Right renal pelvis (tissue), 4 donors: ENCODE results near the gene RAB40C. TPM values are rescaled to one million over a fixed set of nuclear protein-coding genes. Genes with fewer than 3 reads are reported as not detected.

ENCODE experiments used
- DNase-seq, 4 donors: peaks; one replicate each; pipeline ENCODE4 v3.0.0-alpha.2; 2013; ENCODE audit warnings: low read depth in 4 of 4, low spot score in 3 of 4, missing footprints in 1 of 4
- polyA plus RNA-seq, 4 donors: library from polyadenylated mRNA; unstranded; fragments of 120-200 nt; gene quantifications; one replicate each; pipeline ENCODE4 v1.2.1, GENCODE V29; 2013; ENCODE audit not compliant: insufficient read length in 4 of 4

Gene RAB40C, protein sequence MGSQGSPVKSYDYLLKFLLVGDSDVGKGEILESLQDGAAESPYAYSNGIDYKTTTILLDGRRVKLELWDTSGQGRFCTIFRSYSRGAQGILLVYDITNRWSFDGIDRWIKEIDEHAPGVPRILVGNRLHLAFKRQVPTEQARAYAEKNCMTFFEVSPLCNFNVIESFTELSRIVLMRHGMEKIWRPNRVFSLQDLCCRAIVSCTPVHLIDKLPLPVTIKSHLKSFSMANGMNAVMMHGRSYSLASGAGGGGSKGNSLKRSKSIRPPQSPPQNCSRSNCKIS
- 10 to 100 TPM; 17.1 to 28.6 (median 19.9) TPM for polyA plus RNA-seq

DNA sequence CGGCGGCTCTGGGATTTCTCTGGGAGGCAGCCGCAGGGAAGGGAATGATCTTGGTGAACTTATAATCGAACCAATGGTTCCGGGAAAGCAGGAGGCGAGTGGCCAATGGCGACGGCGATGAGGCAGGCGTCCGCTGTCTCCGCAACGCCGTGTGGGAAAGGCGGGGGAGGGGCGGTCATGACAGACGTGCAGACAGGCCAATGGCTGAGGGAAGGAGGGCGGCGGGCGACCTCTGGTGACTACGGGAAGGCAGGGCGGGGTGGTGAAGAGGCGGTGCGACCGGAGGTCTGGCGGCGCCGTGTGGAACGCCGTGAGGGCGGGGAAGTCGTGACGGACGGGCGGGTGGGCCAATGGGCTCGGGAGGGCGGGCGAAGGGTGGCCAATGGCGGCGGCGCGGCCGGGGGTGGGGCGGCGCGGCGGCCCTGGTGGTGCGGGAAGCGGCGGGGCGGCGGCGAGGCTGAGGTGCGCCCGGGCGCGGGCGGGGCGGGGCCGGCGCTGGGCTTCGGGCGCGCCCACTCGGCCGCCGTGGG, at the start of gene RAB40C:
RAB40C (plus strand) TSS at position 409 of the 530 bp plus-strand sequence. CDS start 226 bp downstream, outside the sequence.
- peak; percentile 92 to 100 (median 94) for DNase-seq

DNA sequence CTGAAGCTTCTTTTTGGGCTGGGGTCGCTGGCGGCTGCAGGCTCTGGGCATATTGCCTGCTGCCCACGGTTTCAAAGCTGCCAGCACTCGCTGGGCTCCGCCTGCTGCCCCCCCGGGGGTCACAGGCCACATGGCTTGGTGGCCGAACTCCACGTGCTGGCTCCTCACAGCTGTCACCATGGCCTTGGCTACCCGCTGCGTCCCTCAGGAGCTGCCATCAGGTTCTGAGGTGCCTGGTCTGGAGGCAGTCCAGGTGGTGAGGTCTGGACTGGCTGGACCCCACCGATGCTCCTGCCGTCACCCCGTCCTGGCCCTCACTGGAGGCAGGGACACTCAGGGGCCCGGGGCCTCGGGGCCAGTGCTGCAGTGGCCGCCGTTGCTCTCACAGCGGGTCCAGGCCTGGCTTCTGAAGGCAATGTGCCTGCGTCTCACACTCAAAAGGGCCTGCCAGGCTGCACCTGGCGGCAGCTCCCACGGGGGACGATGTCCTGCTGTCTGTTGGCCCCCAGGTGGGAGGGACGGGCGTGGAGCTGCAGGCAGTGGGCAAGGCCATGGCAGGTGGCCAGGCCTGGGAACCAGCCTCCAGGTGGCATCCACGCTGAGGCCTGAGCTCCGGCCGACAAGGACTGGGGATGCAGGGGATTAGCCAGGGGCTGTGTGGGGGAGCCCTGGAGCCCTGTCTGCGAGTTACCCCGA, 49.1 kb upstream of the RAB40C start:
- DNase-seq, result no peak

DNA sequence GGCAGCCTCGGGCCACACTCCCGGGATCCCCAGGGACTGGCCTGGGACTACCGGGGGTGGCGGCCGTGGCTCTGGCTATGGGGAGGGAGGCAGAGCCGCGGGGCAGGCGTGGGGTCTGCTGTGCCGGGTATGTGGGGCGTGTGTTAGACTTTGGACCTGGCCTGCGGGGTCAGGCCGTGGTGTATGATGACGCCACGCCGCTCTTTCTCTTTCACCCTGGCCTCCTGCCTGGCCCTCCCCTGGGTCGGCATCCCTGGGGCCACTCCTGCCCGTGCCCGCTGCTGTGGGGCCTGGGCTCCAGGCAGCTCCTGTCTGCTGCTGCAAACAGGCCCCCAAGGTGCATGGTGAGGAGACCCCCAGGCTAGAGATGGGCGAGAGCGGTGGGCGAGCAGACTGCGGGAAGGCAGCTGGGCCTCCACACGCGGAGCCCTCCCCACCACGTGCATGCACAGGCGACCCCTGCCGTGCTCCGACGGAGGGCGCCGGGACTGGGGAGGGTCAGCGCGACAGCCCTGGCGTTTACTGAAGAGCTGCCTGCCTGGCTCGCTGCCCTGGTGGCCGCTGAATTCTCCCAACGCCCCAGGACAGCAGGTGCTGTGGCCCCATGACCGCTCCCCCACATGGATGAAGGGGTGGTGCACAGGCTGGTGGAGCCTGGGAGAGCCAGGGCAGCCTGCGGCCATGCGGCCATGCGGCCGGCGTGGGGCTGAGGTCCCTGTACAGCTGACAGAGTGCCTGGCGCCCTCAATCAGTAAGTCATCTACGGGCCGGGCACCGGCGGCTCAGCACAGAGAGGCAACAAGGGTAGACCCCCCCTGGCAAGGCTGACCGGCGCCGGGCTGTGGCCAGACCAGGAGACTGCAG, 46.3 kb upstream of the RAB40C start:
- no peak for DNase-seq

DNA sequence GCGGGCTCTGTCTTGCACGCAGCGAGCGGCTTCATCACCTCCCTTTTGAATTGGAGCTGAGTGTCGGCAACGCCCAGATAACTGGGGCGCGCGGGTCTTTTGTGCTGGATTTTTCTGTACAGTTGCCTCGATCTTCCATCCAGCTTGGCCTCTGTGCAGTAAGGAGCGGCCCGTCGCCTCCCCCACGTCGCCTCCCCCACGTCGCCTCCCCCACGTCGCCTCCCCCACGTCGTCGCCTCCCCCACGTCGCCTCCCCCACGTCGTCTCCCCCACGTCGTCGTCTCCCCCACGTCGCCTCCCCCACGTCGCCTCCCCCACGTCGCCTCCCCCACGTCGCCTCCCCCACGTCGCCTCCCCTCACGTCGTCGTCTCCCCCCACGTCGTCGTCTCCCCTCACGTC, 45.3 kb upstream of the RAB40C start:
- DNase-seq, result no peak

DNA sequence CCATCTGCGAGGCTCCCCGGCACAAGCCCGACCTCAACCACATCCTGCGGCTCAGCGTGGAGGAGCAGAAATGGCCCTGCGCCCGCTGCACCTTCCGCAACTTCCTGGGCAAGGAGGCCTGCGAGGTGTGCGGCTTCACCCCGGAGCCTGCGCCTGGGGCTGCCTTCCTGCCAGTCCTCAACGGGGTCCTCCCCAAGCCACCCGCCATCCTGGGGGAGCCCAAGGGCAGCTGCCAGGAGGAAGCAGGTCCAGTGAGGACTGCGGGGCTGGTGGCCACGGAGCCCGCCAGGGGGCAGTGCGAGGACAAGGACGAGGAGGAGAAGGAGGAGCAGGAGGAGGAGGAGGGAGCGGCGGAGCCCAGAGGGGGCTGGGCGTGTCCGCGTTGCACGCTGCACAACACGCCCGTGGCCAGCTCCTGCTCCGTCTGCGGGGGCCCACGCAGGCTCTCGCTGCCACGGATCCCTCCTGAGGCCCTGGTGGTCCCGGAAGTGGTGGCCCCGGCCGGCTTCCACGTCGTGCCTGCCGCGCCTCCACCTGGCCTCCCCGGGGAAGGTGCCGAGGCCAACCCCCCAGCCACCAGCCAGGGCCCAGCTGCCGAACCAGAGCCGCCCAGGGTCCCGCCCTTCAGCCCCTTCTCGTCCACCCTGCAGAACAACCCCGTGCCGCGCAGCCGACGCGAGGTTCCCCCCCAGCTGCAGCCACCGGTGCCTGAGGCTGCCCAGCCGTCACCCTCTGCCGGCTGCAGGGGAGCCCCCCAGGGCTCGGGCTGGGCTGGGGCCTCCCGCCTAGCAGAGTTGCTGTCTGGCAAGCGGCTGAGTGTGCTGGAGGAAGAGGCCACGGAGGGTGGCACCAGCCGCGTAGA, 42.7 kb upstream of the RAB40C start:
- no peak for DNase-seq

DNA sequence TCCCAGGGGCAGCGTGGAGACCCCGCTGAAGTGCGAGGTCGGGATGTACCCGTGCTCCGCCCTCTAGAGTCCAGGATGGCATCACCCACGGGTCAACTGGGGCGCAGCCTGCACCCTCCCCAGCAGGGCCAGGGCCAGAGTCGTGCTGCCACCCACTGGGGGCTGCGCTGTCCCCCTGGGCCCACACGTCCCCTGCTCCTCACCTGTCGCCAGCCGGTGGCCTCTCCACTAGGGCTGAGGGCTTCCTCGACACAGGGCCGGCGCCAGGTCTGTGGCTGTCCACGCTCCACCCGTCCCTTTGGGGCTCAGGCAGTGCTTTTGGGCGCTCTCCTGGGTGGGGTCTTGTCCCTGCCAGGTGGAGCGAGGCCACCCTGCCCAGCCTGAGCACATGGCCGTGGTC, 41.3 kb upstream of the RAB40C start:
- DNase-seq, result no peak

DNA sequence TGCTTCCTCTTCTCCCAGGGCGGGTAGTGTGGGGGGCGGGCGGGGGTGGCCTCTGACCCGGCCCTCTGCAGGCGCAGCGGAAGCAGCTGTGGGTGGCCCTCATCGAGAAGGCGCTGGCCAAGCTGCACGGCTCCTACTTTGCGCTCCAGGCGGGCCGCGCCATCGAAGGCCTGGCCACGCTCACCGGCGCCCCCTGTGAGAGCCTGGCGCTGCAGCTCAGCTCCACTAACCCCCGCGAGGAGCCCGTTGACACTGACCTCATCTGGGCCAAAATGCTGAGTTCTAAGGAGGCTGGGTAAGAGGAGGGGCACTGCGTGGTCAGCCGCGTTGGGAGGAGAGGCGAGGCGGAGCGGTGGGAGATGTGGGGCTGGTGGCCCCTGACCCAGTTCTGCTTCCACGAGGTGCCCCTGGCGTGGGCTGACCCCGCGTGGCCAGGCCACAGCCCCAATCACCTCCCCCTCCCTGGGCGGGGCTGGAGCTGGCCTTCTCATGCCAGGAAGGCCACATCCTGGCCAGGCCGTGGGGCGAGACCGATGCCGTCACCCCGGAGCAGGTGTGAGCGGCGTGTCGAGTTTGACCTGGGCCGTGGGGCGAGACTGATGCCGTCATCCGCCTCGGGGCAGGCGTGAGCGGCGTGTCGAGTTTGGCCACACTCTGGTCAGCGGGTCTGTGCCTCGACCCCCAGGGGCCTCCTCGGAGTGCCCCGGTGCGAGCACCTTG, 40.2 kb upstream of the RAB40C start:
- DNase-seq, result no peak

DNA sequence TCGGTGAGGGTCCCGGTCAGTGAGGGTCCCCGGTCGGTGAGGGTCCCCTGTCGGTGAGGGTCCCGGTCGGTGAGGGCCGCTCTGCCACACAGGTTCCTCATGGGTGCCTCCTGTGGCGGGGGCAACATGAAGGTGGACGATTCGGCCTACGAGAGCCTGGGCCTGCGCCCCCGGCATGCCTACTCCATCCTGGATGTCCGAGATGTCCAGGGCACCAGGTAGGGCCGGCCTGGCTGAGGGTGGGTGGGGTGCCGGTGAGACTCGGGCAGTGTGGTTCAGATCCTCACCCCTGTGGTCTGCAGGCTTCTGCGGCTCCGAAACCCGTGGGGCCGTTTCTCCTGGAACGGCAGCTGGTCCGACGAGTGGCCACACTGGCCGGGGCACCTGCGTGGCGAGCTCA, 38.7 kb upstream of the RAB40C start:
- no peak for DNase-seq

DNA sequence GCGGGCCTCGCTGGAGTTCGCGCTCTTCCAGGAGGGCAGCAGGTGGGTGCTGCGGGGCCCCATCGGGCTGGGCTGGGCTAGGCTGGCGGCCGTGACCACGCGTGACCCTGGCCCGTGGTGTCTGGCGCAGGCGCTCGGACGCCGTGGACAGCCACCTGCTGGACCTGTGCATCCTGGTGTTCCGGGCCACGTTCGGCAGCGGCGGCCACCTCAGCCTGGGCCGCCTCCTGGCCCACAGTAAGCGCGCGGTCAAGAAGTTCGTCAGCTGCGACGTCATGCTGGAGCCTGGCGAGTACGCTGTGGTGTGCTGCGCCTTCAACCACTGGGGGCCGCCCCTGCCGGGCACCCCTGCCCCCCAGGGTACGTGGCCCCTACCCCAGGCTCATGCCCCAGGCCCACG, 37.7 kb upstream of the RAB40C start:
- DNase-seq, result no peak

DNA sequence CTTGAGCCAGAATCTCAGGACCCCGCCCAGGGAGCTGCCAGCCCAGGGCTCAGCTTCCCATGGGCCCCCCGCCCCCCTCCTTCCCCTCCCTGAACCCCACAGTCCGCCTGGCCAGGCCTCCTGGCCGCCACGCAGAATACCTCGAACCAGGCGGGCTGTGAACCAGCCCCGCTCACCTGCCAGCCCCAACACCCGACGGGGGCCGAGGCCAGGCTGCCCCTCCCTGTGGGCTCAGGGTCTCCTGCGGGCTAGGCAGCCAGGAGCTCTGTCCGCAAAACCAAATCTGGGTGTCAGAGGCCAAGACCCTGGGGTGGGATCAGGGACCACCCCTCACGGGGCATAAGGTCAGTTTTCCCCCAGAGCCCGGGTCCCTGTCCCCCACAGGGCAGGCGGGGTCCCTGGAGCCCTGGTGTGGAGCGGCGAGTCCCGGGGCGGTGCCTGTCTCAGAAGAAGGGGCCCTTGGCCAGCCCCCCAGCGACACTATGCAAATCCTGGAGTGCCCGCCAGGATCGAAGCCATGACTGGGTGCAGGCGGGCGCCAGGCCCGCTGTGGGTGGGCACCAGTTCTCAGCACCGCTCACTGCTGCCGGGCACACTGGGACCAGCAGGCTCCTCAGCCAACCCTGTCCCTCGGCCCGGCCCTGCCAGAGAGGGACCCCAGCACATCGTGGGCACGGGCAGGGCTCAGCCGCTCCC, 36.1 kb upstream of the RAB40C start:
- no peak for DNase-seq

DNA sequence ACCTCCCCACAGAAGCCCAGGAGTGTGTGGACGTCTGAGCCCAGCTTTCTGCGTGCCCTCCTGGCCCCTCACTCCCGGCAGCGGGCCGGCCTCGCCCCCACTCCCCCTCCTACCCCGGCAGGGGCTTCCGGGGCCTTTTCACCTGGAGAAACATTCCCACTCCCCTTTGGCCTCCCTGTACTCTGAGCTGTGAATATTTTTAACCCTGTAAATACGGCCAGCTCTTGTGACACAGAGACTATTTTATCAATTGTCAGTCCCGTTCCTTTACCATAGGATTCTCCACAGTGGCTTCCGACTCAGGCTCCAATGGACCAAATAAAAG, 35.6 kb upstream of the RAB40C start:
- DNase-seq, result no peak

DNA sequence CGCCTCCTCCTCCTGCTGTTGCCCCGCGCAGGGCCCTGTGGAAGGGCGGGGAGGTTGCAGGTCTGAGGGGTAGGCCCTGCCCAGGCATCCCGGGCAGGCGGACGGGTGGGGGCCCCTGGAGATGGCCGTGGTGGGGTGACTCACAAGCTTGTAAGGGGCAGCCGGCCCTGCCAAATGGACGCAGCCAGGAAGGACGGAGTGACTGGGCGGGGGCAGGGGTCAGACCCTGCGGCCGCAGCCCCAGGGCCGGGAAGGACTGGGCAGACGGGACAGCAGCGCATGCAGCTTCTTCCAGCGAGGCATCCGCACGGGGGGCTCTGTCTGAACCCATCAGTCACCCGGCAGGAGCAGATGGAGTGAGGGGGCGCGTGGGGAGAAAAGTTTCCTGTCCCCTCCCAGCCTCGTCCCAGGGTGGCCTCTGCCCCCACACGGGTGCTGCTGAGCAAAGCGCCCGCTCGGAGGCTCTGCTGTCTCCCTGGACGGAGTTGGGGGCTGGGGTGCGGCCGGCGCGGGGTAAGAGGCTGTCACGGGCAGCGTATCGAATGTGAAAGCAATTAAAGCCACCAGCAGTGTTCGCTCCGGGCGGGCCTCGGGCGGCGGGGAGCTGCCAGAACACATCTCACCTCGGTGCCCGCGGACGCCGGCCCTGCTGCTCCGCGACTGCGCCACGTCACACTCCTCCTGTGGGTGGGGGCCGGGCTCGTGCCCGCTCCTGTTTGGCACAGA, 35.1 kb upstream of the RAB40C start:
- DNase-seq, result no peak

DNA sequence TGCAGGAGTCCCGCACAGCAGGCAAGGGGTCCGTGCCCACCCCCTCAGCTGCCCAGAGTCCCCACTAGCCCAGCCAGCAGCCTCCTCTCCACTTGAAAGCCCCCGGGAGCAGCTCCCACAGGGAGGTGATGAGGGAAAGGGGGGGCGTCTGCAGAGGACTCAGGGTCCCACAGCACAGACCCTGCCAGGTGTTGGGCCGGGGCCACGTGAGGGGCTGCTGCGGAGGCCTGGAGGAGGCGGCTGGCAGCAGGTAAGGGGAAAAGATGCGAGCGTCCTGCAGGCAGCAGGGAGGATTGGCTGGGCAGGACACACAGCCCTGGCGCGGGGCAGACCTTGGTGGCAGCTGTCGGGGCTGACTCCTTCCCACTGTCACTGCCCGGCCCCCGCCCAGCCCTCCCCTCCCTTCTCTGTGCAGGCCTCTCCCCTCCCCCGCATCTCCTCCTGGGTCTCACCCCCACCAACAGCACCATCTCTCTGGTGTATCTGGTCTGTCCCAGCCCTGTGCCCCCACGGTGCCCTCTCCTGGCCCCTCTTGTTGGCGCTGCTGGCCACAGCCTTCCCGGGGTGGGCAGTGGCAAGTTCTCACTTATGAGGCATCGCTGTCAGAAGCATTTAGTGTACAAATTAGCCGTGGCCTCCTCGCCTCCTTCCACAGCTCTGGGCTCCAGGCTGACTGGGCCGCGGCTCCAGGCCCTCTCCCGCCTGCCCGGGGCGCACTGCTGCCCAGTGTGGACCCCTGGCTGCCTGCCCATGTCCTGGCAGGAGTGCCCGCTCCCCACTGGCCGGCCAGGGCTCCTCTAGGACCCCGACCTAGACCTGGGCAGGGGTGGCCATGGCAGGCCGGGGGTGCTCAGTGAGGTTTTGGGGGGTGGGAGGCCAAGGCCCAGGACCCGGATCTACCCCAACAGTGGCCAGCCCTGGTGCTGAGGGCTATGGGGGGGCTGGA, 34.1 kb upstream of the RAB40C start:
- no peak for DNase-seq

DNA sequence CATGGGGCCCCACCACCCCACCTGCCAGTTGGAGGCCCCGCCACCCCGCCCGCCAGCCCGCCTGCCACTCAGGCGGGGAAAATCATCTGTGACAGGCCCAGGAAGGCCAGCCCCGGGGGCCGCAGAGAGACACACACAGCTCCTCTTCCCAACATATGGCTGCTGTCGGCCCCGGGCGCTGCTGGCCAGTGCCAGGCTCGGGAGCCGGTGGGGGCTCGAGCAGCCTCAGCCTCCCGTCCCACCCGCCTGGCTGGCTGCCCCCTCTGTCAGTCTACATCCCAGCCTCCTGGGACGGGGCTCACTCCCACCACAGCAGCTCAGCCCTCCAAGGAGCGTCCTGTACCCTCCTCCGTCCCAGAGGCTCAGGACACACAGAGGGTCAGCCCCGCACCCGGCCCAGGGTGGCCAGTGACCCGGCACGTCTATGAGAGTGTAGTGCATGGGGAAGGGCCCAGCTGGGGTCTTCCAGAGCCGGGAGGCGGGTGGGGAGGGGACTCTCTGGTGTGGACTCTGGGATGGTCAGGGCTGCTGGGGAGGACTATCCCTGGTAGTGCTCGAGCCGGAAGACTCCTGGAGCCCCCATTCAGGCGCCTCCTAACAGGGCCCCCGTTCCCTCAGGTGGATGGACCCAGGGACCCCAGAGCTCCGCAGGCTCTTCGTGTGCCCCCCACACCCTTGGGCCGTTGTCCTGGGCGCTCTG, 33.2 kb upstream of the RAB40C start:
- no peak for DNase-seq

DNA sequence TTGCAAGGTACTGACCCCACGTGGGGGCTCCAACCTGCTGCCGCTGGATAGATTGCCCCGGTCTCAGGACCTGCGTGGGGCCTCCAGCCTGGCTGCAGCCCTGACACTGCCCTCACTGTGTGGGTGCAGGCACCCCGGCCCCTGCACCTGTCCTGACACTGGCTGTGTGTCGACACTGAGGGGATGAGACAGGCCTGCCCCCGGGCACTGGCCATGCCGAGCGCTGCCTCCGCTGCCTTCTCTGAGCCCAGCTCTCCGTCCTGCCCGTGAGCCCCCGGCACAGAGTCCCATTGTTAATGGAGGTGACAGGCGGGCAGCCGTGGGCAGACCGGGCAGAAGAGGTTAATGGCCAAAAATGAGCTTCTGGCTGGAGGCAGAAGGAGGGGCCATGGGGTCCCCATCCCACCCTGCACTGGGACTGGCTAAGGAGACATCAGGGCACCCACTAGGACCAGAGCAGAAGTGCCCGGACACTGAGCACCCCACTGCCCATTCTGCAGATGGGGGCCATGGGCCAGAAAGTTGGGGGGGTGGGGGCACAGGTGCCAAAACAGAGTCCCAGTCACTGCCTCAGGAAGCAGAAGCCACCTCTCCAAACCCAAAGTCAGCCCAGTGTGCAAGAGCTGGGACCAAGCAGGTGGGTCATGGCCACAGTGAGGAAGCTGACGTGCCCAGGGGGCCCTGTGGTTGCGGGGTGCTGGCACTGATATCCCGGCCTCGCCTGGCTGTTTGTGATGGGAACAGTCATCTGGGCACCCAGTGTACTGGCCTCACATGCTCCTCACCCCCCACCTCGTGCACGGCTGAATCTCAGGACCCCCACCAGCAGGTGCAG, 32.2 kb upstream of the RAB40C start:
- no peak for DNase-seq
